Measurements from ENCODE around the gene PHLDA3.
"Not testable (repeated sequence)": the region's sequence is repeated elsewhere in the genome, so short reads cannot be mapped to it uniquely, and the experiment has no call there.

The PHLDA3 gene

GRCh38 chr1:201503397-201504176 is 34.6 kb upstream of the PHLDA3 start:
- no peak for DNase-seq

GRCh38 chr1:201502511-201502857 is 33.5 kb upstream of the PHLDA3 start:
- DNase-seq, result no peak

- DNase-seq, result no peak
Measured at GRCh38 chr1:201501812-201502510, 33.0 kb upstream of the PHLDA3 start.

GRCh38 chr1:201501144-201501543 is 32.2 kb upstream of the PHLDA3 start:
- DNase-seq, result no peak

GRCh38 chr1:201500670-201501120 is 31.7 kb upstream of the PHLDA3 start:
- DNase-seq, result no peak

- DNase-seq, result no peak
Measured at GRCh38 chr1:201499795-201500669, 31.0 kb upstream of the PHLDA3 start.

- DNase-seq, result no peak
Measured at GRCh38 chr1:201499191-201499590, 30.2 kb upstream of the PHLDA3 start.

GRCh38 chr1:201498621-201499020 is 29.6 kb upstream of the PHLDA3 start:
- no peak for DNase-seq

GRCh38 chr1:201497935-201498509 is 29.0 kb upstream of the PHLDA3 start:
- DNase-seq, result no peak

- DNase-seq, result no peak
Measured at GRCh38 chr1:201496296-201496690, 27.3 kb upstream of the PHLDA3 start.

GRCh38 chr1:201495551-201496295 is 26.7 kb upstream of the PHLDA3 start:
- DNase-seq, result no peak

- no peak for DNase-seq
Measured at GRCh38 chr1:201493757-201494617, 25.0 kb upstream of the PHLDA3 start.

- not testable (repeated sequence) for DNase-seq
Measured at GRCh38 chr1:201493026-201493656, 24.2 kb upstream of the PHLDA3 start.

- DNase-seq, result no peak
Measured at GRCh38 chr1:201491896-201492511, 23.0 kb upstream of the PHLDA3 start.

GRCh38 chr1:201490708-201491131 is 21.7 kb upstream of the PHLDA3 start:
- DNase-seq, result no peak

- no peak for DNase-seq
Measured at GRCh38 chr1:201489643-201490261, 20.8 kb upstream of the PHLDA3 start.

GRCh38 chr1:201488830-201489589 is 20.0 kb upstream of the PHLDA3 start:
- no peak for DNase-seq

GRCh38 chr1:201487742-201488141 is 18.8 kb upstream of the PHLDA3 start:
- DNase-seq, result no peak

GRCh38 chr1:201486187-201486586 is 17.2 kb upstream of the PHLDA3 start:
- no peak for DNase-seq
